GM19025 (cell line): ENCODE results near the gene KCNQ1.

Experiments
- ATAC-seq: cut with Tn5 transposase; IDR thresholded peaks from one replicate; pipeline ENCODE4 v1.9.1; 2021; ENCODE audit warnings: mild to moderate bottlenecking, low read depth, moderate library complexity; ENCODE audit not compliant: unreplicated experiment

KCNQ1 gene

DNA sequence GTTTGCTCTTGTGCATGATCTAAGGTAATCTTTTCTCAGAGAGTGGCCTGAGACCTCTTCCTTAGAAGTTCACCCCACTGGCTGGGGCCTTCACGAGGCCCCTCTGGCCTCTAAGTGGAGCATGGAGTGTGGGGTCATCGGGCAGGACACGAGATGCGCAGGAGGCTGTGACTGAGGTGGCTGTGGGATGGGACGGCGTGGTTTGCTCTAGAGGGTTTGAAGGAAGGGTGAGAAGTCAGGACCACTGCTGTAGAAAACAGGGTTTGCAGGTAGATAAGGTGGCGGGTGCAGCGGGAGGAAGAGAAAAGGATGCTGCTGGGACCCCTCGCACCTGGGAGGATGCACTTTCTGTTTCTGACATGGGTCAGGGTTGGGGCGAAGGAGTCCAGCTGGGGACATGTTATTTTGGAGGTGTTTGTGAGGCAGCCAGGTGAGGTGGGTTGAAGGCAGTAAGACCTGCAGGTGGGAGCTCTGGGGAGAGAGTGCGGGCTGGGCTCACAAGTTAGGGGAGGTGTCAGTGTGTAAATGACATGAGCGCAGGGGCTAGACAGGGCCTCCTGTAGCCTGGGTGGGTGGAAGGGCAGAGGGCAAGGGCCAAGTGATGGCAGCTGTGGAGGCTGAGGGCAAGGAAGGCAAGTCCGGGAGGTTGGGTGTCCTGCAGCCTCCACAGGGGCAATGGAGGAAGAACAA, 62.5 kb downstream of the KCNQ1 start:
- no peak for ATAC-seq

DNA sequence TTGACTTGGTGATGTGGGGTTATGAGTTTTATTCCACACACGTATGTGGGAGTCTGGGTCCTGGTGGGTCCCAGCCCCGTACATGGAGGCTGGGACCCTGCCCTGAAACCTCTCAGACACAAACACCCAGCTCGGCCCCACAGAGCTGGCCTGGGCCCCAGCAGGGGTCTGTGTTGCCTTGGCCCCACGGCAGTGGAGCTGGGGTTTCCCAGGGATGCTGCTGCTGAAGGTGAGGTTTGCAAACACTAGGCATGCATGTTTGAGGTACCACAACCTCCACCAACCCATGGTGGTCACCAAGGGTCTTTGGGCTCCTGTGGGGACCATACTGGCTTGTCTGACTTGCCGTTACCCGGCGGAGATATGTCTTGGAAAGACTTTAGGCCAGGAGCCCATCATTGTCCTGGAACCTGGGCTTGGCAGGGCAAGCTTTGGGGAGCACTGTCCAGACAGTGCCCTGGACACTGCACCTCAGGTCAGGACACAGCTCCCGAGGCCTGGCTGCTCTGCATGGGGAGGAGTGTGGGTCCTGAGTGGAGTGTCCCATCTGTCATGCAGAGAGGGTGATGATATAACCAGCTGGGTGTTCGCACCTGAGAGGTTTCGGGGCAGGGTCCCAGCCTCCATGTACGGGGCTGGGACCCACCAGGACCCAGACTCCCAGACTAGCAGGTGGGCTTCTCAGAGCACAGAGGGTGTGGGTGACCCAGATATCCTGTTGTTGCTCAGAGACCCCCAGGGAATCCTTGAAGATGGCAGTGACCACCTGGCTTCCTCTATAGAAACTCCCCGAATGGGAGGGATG, 63.3 kb downstream of the KCNQ1 start:
- no peak for ATAC-seq

DNA sequence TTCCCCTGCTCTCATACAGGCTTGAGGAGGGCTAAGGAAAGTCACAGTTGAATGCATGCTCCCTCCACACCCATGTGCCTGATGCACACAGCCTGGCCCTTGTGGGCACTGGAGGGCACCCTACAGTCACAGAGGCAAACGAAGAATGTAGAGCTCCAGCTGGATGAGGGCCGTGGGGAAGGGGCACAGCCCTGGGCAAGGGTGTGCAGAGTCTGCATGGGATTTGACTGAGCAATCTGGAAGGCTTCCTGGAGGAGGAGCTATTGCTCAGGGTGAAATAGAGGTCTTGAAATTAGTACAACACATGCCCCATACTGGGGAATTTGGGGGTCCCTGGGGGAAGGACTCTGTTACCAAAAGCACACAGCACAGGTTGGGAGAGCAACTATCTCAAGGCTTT, 64.0 kb downstream of the KCNQ1 start:
- no peak for ATAC-seq

DNA sequence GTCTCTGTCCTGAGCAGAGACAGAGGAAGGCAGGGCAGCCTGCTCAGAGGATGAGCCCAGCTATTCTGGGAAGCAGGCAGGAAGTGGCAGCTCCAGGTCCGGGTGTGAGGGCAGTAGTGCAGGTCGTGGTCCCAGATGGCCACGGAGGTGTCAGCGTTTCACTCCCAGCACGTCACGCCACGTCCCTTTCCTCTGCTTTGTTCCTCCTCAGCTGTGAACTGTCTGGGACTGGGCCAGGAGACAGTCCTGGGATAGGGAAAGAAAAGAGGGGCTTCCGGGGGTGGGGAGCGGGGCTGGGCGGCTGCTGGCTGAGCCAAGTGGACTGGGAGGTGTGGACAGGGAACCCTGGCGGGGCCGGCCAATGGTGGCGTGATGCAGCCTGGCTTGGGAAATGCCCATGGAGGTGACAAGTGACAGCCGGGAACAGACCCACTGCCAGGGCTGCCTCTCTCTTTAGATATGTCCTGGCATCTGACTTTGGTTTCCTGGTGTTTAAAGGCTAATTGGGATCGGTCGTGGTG, 64.7 kb downstream of the KCNQ1 start:
- no peak for ATAC-seq

DNA sequence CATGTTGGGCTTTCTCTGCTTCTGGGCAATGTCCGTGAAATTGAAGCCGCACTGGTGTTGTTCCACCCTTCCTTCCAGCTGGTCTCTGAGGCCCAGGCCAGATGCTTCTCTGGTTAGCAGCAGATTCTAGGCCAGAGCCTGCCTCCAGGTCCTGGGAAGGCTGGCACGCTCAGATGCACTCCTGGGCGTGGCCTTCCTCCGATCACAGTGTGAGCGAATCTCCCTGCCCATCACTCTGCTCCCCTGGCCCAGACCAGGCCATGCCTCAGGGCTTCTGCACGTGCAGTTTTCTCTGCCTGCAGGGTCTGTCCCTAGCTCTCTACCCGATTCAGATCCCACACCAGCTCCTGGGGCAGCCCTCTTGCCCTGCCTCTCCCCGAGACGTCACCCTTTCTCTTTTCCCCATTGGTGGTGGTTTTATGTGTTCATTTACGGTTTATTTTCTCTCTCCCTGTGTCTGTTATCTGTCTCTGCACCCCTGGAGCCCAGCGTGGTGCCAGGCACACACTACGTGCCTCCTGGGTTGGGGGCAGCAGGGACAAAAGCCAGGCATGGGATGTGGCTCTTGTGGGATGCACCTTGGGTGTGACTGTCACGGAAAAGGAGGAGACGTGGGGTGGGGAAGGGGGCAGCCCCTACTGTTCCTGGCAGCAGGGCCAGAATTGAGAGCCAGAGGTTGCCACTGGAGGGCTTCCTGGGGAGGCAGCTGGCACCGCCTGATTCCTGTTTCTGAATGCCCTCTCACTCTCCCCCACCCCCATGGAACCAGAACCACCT, 66.0 kb downstream of the KCNQ1 start:
- ATAC-seq = no peak

DNA sequence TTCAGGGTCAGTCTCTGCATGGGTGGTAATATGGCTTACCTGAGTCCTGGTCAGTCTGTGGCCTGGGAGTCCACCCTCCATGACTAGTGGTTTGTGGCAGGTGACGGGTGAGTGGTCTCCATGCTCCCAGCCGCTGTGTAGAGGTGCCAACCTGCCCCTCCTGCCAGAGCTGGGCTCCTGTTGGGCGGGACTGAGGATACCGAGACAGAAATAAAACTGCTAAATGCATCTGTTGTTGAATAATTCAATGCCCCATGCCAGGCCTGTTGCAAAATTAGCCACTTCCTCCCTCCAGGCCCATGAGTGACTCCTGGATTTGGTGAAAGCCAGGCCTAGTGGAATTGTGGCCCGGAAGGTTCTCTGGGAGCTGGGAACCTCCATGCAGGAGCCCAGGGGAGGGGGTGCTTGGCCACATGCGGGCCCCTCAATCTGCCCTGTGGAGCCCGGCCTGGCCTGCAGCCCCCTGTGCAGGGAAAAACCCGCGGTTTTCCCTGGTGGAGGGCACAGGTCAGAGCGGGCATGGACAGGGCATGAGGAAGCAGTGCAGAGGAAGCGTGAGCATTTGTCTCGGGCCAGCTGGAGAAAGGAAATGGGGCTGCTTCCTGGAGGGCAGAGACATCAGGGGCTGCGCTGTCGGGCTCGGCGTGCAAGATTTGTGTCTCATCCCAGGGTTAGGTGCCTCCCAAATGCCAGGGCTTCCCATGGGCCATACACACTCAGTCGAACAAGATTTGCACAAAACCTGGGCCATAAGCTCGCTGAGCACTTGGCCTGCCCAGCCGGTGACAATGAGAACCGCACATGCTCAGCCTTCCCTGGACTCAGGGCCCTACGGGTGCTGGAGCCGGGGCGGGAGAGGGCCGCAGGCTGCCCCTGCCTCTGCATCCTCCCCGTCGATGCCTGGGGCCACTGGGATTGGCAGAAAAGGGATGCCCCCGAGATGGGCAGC, 66.9 kb downstream of the KCNQ1 start:
- ATAC-seq = no peak

DNA sequence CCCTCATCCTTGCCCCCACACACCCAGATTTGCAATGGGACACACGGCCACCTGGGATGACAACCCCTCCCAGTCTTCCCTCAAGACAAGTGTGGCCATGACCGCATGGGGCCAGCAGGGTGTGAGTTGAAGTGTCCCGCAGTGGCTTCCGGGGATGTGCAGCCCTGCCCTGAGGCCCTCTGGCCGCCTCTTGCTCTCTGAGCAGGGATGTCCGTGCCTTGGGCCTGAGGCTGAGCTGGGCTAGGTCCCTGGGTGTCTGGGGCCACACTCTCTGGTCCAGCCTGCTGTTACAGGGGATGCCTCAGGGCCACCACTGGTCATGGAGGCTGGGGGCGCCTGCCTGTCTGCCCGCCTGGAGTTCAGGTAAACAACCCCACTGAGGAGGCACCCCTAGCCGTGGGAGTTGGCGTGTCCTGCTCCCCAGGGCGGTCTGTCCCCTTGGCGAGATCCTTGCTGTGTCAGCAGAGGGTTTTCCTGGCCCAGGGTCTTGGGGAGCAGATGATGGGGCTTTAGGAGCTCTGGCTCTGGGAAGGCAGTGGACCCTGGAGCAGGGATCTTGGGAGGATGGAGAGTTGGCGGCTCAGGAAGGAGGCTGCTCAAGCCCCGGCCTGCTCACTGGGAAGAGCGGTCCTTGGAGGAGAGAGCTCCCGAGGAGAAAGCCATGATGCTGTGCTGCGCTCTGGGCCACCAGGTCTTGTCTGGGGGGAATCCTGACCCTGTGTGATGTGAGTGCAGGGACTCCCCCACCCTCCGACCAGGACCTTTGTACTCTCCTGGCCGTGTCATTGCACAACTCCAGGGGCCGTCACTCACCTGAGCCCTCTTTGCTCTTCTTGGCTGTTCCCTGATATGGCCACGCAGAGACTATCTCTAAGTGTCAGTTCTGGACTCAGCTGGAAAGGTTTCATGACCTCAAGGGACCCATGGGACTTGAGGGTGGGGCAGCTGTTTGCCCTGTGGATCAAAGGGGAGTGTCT, 67.9 kb downstream of the KCNQ1 start:
- no peak for ATAC-seq

DNA sequence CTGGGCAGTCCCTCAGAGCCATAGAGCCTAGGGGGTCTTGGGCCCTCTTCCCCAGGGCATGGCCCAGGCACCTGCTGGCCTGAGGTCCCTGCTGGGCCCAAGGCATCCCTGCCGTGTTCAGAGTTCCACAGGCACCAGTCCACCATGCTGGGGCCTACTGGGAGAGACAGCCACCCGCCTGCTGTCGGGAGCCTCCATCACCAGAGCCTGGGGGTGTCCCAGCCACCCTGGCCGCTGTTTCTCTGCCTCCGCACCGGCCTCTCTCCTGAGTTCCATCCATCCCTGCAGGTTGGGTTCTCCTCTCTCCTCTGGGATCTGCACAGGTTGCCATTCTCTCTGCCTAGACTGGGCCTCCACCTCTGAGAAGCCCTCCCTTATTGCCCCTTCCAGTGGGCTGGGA, 68.6 kb downstream of the KCNQ1 start:
- ATAC-seq = no peak

DNA sequence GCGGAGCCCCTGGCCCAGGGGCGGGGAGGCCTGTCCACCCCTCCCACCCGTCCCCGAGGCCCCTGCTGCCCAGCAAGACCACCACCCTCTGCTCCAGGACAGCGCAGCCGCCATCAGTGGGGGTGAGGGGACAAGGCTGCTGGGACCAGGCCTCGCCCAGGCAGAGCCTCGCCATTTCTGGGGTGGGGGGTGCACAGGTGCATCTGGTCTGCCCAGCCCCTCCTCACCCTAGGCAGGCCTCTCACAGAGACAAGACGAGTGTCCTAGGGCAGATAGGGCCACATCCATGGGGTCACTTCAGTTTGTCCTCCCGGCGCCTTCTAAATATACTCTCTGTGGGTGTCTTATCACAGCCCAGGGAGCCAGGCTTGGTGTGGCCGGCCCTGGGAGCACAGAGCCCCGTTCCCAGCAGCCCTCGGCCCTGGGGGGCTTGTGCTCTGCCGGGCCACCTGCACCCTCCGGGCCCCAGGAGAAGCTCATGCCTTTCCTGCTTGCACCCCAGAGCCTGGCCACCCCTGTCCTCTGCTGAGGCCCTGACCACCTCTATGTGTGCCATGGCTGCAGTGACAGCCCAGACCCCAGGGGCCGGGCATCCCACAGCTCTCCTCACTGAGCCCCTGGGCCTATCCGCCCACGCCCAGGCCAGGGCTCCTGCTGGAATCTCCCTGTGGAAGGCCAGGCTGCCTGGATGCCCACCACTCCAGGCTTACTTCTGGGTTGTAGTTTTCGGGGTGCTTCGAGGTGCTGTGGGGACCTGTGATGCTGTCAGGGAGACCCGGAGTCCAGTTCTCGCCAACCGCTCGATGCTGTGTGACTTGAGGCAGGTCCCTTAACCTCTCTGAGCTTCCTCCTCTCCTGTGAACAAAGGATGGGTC, 70.8 kb downstream of the KCNQ1 start:
- no peak for ATAC-seq

DNA sequence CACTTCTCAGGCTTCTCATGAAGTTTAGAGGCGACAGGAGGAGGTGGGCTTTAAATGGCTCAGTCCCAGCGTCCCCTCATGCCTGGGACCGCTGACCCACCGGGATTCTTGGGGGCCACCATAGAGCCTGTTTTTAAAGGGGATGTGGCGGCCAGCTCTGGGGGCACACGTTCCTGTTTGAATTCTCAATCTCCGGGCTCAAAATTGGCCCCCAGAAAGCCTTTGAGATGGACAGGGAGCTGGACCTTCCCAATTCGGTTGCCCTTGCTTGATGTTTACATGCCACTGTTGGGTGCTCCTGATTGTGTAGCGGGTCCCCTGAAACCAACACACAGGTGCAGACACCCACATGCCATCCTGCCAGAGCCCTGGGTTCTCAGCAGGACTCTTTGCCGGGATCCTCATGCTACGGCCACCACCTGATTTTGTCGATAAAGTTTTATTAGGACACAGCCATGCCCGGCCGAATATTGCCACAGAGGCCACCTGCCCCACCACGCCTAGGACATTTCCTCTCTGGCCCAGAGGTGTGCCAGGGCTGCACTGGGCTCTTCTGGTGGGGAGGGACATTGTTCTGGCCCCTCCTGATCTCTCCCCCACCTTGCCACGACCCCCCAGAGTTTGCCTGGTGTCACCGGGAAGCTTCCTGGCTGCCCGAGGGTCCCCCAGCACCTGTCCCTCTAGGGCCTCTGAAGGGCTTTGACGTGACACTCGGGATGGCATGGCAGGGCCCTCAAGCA, 71.6 kb downstream of the KCNQ1 start:
- ATAC-seq = no peak

DNA sequence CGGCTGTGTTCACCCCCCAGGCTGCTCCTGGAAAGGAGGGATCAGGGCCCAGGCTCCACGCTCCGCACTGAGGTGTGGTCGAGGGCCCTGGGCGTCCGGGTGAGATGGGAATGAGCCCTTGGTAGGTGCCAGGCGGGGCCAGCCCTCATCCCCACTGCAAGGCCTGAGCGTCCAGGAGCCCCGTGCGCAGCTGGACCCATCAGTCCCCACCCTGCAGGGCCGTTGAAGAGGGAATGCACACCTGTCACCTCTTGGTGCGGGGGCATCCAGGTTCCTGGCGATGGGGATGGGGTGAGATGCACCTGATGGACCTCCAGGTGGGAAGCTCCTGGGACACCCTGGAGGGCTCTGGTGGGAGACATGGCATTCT, 72.2 kb downstream of the KCNQ1 start:
- no peak for ATAC-seq

DNA sequence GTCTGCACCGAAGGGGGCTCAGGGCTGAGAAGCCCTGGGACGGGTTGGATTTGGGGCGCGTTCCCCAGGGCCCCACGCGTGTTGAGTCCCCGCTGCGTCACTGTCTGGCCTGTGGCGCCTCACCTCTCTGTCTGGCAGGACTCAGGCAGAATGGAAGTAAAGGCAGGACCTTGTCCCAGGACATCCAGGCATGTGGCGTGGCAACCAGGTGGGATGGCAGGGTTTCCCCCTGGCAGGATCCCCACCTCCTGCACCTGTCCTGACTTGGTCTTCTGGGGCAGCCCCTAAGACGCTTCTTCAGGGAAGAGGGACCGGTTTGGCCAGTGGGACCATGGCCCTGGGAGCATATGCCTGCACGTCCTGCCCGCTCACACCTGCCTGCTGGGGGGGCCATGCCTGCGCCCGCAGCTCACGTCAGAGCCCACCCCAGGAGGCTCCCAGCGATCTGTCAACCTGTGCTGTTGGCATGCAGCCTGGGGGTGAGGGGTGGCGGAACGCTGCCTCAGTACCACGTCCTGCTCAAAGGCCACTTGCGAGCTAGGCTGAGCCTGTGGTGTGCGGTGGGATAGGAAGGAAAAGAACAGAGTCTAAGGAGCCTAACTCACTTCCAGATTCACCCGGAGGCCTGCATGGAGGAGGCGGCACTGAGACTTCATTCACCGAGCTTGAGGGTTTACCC, 72.7 kb downstream of the KCNQ1 start:
- no peak for ATAC-seq

DNA sequence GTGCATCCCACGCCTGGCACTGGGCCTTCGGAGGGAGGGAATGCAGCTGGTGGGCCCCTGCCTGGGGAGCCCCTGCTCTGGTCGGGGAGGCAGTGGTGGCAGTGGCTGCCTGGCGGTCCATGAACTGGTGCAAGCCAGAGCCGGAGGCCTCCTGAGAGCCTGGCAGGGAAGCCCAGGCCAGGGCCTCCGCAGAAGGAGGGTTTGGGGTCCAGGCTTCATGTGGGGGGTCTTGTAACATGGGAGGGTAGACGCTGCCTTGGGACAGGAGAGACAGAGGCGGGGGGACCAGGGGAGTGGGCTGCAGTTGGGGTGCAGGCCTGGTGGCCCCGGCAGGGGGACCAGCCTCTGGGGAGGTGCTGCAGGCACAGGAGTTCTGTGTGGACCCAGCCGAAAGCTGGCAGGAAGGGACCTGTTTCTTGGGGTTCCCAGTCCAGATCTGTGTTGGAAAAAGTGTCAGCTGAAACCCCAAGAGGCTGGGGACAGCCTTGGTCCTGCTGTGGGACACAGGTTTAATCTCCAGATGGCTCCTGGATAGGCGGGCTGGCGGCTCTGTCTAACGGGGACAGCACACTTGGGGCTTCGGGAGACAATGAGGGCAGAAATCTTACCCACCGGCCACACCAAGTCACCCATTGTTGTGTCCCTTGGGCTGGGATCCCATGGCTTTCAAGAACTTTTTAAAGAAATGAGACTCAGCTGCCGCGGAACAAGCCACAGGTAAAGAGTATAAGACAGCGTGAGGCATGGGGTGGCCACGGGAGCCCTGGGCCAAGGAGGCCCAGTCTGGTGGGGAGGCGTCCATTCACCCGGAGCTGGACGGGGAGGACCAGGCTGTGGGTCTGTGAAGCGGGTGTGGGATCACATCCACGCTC, 73.5 kb downstream of the KCNQ1 start:
- ATAC-seq = no peak

DNA sequence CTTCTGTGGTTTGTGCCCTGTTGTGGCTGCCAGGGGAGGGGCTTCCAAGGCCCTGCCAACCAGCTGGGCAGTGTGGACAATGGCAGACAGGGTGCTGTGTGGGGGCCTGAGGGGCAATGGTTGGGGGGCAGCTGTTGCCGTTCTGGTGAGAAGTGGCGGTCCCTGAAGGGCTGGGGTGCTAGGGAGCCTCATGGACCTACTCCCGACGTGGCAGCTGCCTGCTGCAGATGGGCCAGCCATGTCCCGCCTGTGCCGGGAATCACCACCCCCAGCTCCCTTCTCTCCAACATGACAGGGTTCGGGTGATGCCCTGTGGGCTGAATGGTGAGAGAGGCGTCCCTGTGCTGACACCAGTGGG, 74.2 kb downstream of the KCNQ1 start:
- no peak for ATAC-seq

DNA sequence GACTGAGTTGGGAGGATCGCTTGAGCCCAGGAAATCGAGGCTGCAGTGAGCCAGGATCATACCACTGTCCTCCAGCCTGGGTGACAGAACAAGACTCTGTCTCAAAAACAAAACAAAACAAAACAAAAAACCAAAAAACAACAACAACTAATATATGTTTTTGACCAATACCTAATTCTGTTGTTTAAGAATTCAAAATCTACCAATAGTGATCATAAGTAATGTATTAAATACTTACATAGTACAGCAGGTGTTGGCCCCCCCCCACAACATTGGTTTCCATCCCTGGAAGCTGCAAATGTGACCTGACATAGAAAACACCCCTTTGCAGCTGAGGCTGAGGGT, 74.7 kb downstream of the KCNQ1 start:
- ATAC-seq = no peak
